ENCODE results near the gene CALM1.

DNA sequence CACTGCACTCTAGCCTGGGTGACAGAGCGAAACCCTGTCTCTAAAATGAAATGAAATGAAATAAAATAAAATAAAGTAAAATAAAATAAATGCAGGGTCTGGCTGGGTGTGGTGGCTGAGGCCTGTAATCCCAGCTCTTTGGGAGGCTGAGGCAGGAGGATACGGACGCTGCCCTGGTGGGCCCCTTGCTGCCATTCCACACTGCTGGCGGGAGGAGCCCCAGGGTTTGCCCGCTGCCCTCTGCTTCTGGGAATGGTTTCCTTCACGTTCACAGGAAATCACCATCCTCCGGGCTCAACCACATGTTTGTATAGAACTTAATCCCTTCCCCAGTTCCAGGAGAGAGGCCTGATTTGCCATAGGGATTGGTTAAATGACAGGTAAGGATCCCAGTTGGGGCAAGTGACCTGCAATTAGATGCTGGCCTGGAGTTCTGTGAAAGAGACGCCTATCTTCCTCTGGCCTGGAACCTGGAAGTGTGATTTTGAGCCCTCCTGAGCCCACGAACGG, 29.3 kb downstream of the CALM1 start:
- TF ChIP-seq POLR2A (IDR thresholded peaks at IDR 0.05; ENCODE audit: low read depth, low read length) (no peak), TAF1 (IDR thresholded peaks at IDR 0.05; ENCODE audit: borderline replicate concordance, low read depth, low read length) (no peak)

Measured in GM12892 (cell line).